HG03060 (cell line): ENCODE results near the gene MRPS33.

ENCODE experiments used
- ATAC-seq: cut with Tn5 transposase; IDR thresholded peaks from one replicate; pipeline ENCODE4 v1.9.1; 2021; ENCODE audit warnings: low read depth, moderate number of reproducible peaks; ENCODE audit not compliant: unreplicated experiment

Gene MRPS33

DNA sequence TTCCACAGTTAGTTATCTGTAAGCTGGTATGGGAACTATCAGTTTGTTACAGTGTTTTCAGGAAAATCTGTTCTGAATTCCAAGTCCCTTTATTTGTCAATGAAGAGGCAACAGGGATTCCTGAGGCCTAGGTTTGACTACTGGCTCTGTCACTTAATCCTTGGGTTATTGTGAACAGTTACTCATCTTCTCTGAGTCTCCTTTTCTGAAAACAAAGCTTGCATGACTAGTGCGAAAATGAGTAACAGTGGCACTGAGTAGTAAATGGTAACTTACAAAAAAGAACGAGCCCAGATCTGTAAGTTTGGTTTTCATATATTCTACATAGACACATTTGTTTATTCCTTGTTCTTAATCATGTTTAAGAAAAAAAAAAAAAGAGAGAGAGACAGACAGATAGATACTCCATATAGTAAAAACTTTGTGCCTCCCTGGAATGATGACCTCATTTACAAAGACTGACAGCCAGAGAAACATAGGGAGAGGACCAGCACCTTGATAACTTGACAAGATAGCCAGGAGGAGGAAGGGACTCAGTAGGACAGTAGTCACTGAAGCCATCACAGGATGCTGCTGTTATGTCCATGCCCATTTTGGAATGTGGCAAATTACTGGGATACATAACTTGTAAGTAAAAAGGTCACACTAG lies 1.9 kb downstream of the MRPS33 start:
- no peak for ATAC-seq

GRCh38 chr7:141012044-141012685 lies 2.6 kb downstream of the MRPS33 start:
- peak; percentile 25 for ATAC-seq

- ATAC-seq = no peak
Observed at GRCh38 chr7:141011443-141011842, 3.3 kb downstream of the MRPS33 start.

GRCh38 chr7:141003172-141004065 lies 11.3 kb downstream of the MRPS33 start:
- ATAC-seq = no peak

GRCh38 chr7:141001546-141001945 lies 13.2 kb downstream of the MRPS33 start:
- ATAC-seq = no peak

DNA sequence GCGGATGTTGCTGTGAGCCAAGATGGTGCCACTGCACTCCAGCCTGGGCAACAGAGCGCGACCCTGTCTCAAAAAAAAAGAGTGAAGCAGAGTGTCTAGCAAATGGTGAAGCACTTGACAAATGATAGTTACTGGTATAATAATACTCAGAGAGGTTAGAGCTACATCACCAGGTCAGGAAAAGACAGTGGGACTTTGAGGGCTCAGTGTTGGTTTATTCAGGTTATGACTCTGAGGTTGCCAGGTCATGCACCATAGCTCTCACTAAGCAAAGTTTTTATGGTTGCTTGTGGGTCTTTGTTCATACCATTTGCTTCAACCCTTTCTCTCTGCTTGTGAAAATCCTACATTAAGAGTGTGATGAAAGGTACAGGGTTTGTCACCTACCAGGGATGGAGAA lies 13.6 kb downstream of the MRPS33 start:
- no peak for ATAC-seq

DNA sequence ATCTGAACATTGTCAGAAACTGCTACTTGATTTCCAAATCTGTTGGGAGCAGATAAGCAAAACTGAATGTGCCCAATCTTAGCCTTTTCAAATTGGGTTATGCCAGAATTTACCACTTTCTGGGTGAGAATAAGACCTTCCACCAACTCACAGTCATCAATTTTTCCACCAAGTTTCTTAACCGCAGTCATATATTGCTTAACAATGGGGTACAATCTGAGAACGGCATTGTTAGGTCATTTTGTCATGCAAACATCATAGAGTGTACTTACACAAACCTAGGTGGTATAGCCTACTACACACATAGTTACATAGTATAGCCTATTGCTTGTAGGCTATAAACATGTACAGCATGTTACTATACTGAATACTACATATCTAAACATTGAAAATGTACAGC lies 16.0 kb downstream of the MRPS33 start:
- no peak for ATAC-seq

DNA sequence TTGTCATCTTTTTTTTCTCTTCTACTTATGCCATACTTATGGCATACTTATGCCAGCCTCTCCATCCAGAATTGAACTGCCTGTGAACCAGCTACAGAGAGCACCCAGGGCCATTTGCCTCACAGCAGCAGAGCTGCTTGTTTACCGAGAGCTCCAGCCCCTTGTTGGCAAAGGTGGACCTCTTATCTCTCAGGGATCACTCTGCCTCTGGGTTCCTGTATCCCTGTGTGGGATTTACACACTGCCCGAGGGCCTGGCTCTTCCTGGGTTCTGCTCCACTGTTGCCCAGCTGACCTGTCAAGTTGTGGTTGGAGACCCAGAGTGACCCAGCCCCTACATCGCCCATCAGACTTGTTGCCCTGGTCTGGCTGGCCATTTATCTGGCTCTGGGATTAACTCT lies 22.3 kb downstream of the MRPS33 start:
- no peak for ATAC-seq

GRCh38 chr7:140990193-140990962 lies 24.4 kb downstream of the MRPS33 start:
- ATAC-seq = no peak

- no peak for ATAC-seq
Observed at GRCh38 chr7:140989068-140989467, 25.7 kb downstream of the MRPS33 start.

- ATAC-seq = no peak
Observed at GRCh38 chr7:140983802-140984201, 30.9 kb downstream of the MRPS33 start.

GRCh38 chr7:140982508-140982907 lies 32.2 kb downstream of the MRPS33 start:
- ATAC-seq = no peak

GRCh38 chr7:140981951-140982350 lies 32.8 kb downstream of the MRPS33 start:
- no peak for ATAC-seq

DNA sequence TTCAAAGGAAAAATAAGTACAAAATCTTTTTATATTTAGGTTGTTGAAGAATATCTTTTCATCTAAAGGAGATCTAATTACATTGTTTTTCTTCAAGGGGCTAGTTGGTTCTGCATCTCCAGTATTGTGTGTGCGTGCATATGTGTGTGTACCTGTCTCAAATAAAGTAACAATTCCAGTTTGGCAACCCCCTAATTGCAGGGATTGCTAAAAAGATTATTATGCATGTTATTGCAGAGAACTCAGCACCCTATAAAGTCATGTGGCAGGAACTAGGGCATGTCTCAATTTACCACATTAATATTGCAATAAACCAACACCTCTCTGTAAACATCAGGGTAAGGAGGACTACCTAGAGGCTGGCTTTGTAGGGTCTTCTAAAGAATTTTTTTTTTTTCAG lies 37.0 kb downstream of the MRPS33 start:
- ATAC-seq = no peak

GRCh38 chr7:140972876-140973829 lies 41.6 kb downstream of the MRPS33 start:
- ATAC-seq = no peak

DNA sequence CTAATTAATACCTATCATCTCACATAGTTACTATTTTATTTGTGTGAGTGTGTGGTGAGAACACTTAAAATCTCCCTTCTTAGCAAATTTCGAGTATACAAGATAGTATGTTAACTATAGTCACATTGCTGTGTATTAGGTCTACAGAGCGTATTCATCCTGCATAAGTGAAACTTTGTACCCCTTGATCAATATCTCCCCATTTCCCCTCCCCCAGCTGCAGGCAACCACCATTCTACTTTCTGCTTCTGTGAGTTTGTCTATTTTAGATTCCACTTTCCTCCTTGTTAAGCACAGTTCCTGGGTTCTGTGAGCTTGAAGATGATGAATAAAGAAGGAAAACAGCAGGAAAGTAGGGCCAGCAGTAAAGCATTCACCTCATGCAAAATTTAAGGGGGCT lies 42.4 kb downstream of the MRPS33 start:
- ATAC-seq = no peak

- no peak for ATAC-seq
Observed at GRCh38 chr7:140967438-140967837, 47.3 kb downstream of the MRPS33 start.

GRCh38 chr7:140966561-140967233 lies 48.1 kb downstream of the MRPS33 start:
- no peak for ATAC-seq

- ATAC-seq = no peak
Observed at GRCh38 chr7:140961117-140961516, 53.6 kb downstream of the MRPS33 start.
